HepG2 (cell line): ENCODE results near the gene HIRA. TPM values are rescaled to one million over a fixed set of nuclear protein-coding genes. Genes with fewer than 3 reads are reported as not detected.
A peak's percentile ranks its signal among the peaks of the same experiment; 100 is the strongest.

Experiments
- ATAC-seq: fragments of 200-7000 bp; cut with Tn5 transposase; 3 replicates; pipeline ENCODE4 v1.9.1; 2020; ENCODE audit warnings: mild to moderate bottlenecking, moderate library complexity
- BruUV-seq: library from RNA; stranded (reverse); fragments of 400-500 nt; replicated peaks from 2 replicates; lab custom pipeline; 2021; lab: Mats Ljungman, UMichigan
- CTCF ChIA-PET: fragments of 300-600 bp; formaldehyde crosslinking; extraction: SDS; loops from one replicate; lab custom pipeline; 2021; ENCODE audit warnings: low total read pairs, inconsistent platforms, low intra/inter-chr PET ratio; lab: Yijun Ruan, JAX
- POLR2A ChIA-PET: fragments of 350-600 bp; sonication (Branson Sonifier 250); formaldehyde crosslinking; loops from one replicate; lab custom pipeline; 2020; ENCODE audit warnings: antibody characterized with exemption, inconsistent platforms; lab: Yijun Ruan, JAX
- DNase-seq: peaks from one replicate; pipeline ENCODE4 v3.0.0-alpha.2; 2015; ENCODE audit warnings: low spot score
- FAIRE-seq: peaks from 3 replicates; lab custom pipeline; 2011; peaks lifted over from hg19 to GRCh38; lab: Jason Lieb, UNC
- H2AFZ ChIP-seq: one replicate; pipeline ENCODE4 v1.6.1; 2011; ENCODE audit warnings: low read length, inconsistent platforms
- H3K27ac ChIP-seq: fragments of 300-600 bp; 3 replicates; pipeline ENCODE4 v1.8.0; 2011; ENCODE audit warnings: mixed run types, mild to moderate bottlenecking, mixed read lengths, low read length, inconsistent platforms; ENCODE audit not compliant: insufficient read depth; ENCODE audit errors: extremely low read length
- H3K27me3 ChIP-seq, 2 experiments: fragments of 200-600 bp in 1 of 2; 2 replicates in 1 of 2; 3 replicates in 1 of 2; pipeline versions ENCODE4 v1.6.0 to v1.8.0; 2011; ENCODE audit warnings: low read length in 2 of 2, mild to moderate bottlenecking in 2 of 2, moderate library complexity in 2 of 2, inconsistent platforms in 1 of 2; ENCODE audit not compliant: insufficient read depth in 2 of 2, control insufficient read depth in 1 of 2
- H3K36me3 ChIP-seq, 2 experiments: fragments of 200-600 bp in 1 of 2; replicated peaks in 1 of 2; 2 replicates in 1 of 2; 3 replicates in 1 of 2; pipeline versions ENCODE4 v1.5.1 to v1.8.0; 2011; ENCODE audit warnings: low read length in 2 of 2, inconsistent platforms in 1 of 2; ENCODE audit not compliant: insufficient read depth in 2 of 2, control insufficient read depth in 1 of 2
- H3K4me1 ChIP-seq: 2 replicates; pipeline ENCODE4 v1.5.1; 2012; ENCODE audit warnings: low read length, inconsistent platforms; ENCODE audit not compliant: insufficient read depth
- H3K4me2 ChIP-seq: 2 replicates; pipeline ENCODE4 v1.6.0; 2011; ENCODE audit warnings: low read depth, low read length, inconsistent platforms
- H3K4me3 ChIP-seq, 3 experiments: fragments of 200-600 bp in 1 of 3; sonication (generic), shearing (Covaris generic) in 1 of 3; replicated peaks in 1 of 3; 2 replicates each; pipeline ENCODE4 v1.5.1; 2011 to 2016; ENCODE audit warnings: low read length in 3 of 3, inconsistent platforms in 2 of 3, low read depth in 2 of 3, mild to moderate bottlenecking in 2 of 3, control low read depth in 1 of 3, mixed read lengths in 1 of 3; ENCODE audit not compliant: insufficient read depth in 1 of 3
- H3K79me2 ChIP-seq: one replicate; pipeline ENCODE4 v1.6.1; 2011; ENCODE audit warnings: low read length, inconsistent platforms; ENCODE audit not compliant: insufficient read depth
- H3K9ac ChIP-seq: 2 replicates; pipeline ENCODE4 v1.6.0; 2011; ENCODE audit warnings: mild to moderate bottlenecking, low read depth, low read length, inconsistent platforms; ENCODE audit not compliant: insufficient read depth
- H3K9me3 ChIP-seq: 2 replicates; pipeline ENCODE4 v1.5.1; 2012; ENCODE audit warnings: mild to moderate bottlenecking, low read length
- H4K20me1 ChIP-seq: 2 replicates; pipeline ENCODE4 v1.6.0; 2011; ENCODE audit warnings: inconsistent platforms, mild to moderate bottlenecking, low read length, moderate library complexity; ENCODE audit not compliant: insufficient read depth
- ATRX ChIP-seq: sonication (generic); formaldehyde crosslinking; IDR thresholded peaks from 2 replicates; pipeline ENCODE4 v1.4.0; 2020; ENCODE audit warnings: missing genetic modification reagents, borderline replicate concordance
- KDM3A ChIP-seq: IDR thresholded peaks from 2 replicates; pipeline ENCODE4 v1.6.1; 2018; ENCODE audit warnings: low read depth, missing compliant biosample characterization
- KLF15 ChIP-seq: sonication (generic); formaldehyde crosslinking; IDR thresholded peaks from 2 replicates; pipeline ENCODE4 v1.8.1; 2023; ENCODE audit warnings: borderline replicate concordance, mild to moderate bottlenecking, inconsistent platforms, missing genetic modification reagents, mixed read lengths
- RBM22 ChIP-seq: fragments of 200-400 bp; formaldehyde crosslinking; optimal IDR thresholded peaks from 2 replicates; pipeline ENCODE3; 2017; ENCODE audit warnings: mild to moderate bottlenecking, low read length, moderate library complexity
- SNRNP70 ChIP-seq: fragments of 200-400 bp; formaldehyde crosslinking; IDR thresholded peaks from 2 replicates; pipeline ENCODE4 v1.6.1; 2017; ENCODE audit warnings: mild to moderate bottlenecking, low read depth, low read length, moderate library complexity
- SP2 ChIP-seq: sonication (generic); formaldehyde crosslinking; IDR thresholded peaks from 2 replicates; pipeline ENCODE4 v1.5.1; 2020; ENCODE audit warnings: mild to moderate bottlenecking, missing genetic modification reagents
- ZNF331 ChIP-seq: sonication (generic); formaldehyde crosslinking; IDR thresholded peaks from 2 replicates; pipeline ENCODE4 v1.4.0; 2020; ENCODE audit warnings: missing genetic modification reagents
- WGBS: methylation state at CpG from one replicate; pipeline ENCODE4 v1.1.6; 2017; ENCODE audit warnings: low lambda C conversion rate; 5-methylcytosine and 5-hydroxymethylcytosine counted together
- in situ Hi-C: cut with HindIII; loops from 2 replicates; pipeline ENCODE4 v1.10.0; 2017; ENCODE audit warnings: low pct_unique_long_range_greater_than_20kb; ENCODE audit not compliant: extremely low pct_ligation_motif_present
- intact Hi-C: fragments of 100-400 bp; cut with micrococcal nuclease; formaldehyde crosslinking; loops from one replicate; pipeline ENCODE4 v1.10.0; 2022; ENCODE audit not compliant: unreplicated experiment
- polyA plus RNA-seq, 8 experiments: library from polyadenylated mRNA; depleted of rRNA in 3 of 8; stranded (reverse) in 7 of 8; unstranded in 1 of 8; fragments of >200 nt; fragmentation: Illumina TruSeq in 4 of 8; extraction: Trizol in 4 of 8; gene quantifications; 2 replicates each; pipeline versions ENCODE4 v1.2.1 to v1.2.3, GENCODE V29; 2011 to 2016; ENCODE audit warnings: low read depth in 4 of 8, missing spikeins in 1 of 8, mixed read lengths in 1 of 8; ENCODE audit not compliant: insufficient read depth in 1 of 8
- total RNA-seq, 5 experiments: library from RNA; depleted of rRNA; stranded (reverse); fragments of >200 nt; fragmentation: Illumina TruSeq; extraction: Trizol; gene quantifications; 2 replicates each; pipeline ENCODE4 v1.2.3, GENCODE V29; 2016; ENCODE audit warnings: low read depth in 1 of 5
- TF ChIP-seq, protein P1 (sequence below): sonication (generic); formaldehyde crosslinking; IDR thresholded peaks from 2 replicates; pipeline ENCODE4 v1.4.0; 2020; ENCODE audit warnings: mild to moderate bottlenecking, missing genetic modification reagents

The HIRA gene
- total and polyA plus RNA-seq, 2 of the 13 experiments (the other 11 are each of a cell fraction or from before 2014, with no cell fraction given), result 21.5 to 29.2 TPM

GRCh38 chr22:19376971-19377370 lies 54.6 kb downstream of the HIRA start:
- FAIRE-seq (no peak), DNase-seq (no peak), ATAC-seq (no peak; the same call in 2 of the 3 replicates)
- in situ Hi-C loops, result no loop called here
- Histone ChIP-seq H3K9me3 (no peaks in the 10 kb centered on the region), H4K20me1 (no peaks in the 10 kb centered on the region), H3K4me2 (no peak overlapping the region), H3K27ac (no peak overlapping the region), H3K9ac (no peak overlapping the region), H2AFZ (no peak overlapping the region), H3K4me1 (no peaks in the 10 kb centered on the region), H3K79me2 (no peaks in the 10 kb centered on the region), H3K4me3 (no peak overlapping the region), H3K27me3 (no peaks in the 10 kb centered on the region), H3K36me3 (peaks cover 36 to 75% of the 10 kb centered on the region in 2 experiments; a peak in 4 of 5 replicates)
- 94% methylated on average over 2 of the region's 2 CpGs for WGBS
- TF ChIP-seq RBM22, result peak; percentile 19
- TF ChIP-seq ZNF331 (CRISPR knock-in tag), result no peak
- no peak for TF ChIP-seq SNRNP70
- CTCF ChIA-PET, result no interaction called here
- BruUV-seq, result no TSS peak
- POLR2A ChIA-PET, result no interaction called here
- intact Hi-C loops, result no loop called here

- H4K20me1 ChIP-seq, result no peaks in the 10 kb centered on the region
- no peaks in the 10 kb centered on the region for H3K27me3 ChIP-seq
- ATAC-seq (peak; percentile 27; the same call in 1 of the 3 replicates), FAIRE-seq (no peak), DNase-seq (no peak)
- no peaks in the 10 kb centered on the region for H3K79me2 ChIP-seq
- no peak for TF ChIP-seq SP2 (CRISPR knock-in tag)
- TF ChIP-seq ATRX (CRISPR knock-in tag), result no peak
- no peak for TF ChIP-seq KLF15 (CRISPR knock-in tag)
- no peak for TF ChIP-seq KDM3A
- TF ChIP-seq, protein P1, sequence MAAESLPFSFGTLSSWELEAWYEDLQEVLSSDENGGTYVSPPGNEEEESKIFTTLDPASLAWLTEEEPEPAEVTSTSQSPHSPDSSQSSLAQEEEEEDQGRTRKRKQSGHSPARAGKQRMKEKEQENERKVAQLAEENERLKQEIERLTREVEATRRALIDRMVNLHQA (CRISPR knock-in tag), result no peak
- peaks cover 36 to 75% of the 10 kb centered on the region in 2 experiments for H3K36me3 ChIP-seq
- intact Hi-C loops, result no loop called here
- in situ Hi-C loops, result no loop called here
- no peak overlapping the region for H2AFZ ChIP-seq
- H3K9ac ChIP-seq, result no peak overlapping the region
- no peak overlapping the region for H3K4me2 ChIP-seq
- ChIA-PET POLR2A (no interaction called here), CTCF (no interaction called here)
- no TSS peak for BruUV-seq
- WGBS, result 96% methylated on average over 3 of the region's 3 CpGs
- H3K4me1 ChIP-seq, result no peaks in the 10 kb centered on the region
- no peak overlapping the region for H3K27ac ChIP-seq
- H3K4me3 ChIP-seq, result no peak overlapping the region
- no peaks in the 10 kb centered on the region for H3K9me3 ChIP-seq
Measured at GRCh38 chr22:19376247-19376646, 55.3 kb downstream of the HIRA start.
